Measurements from ENCODE around the gene RNF227.
A peak's percentile ranks its signal among the peaks of the same experiment; 100 is the strongest.

The RNF227 gene

GRCh38 chr17:7911116-7911515 is 5.0 kb downstream of the RNF227 start:
- TF ChIP-seq MYC (IDR thresholded peaks at IDR 0.05; ENCODE audit: low read depth, low read length) (no peak), POLR2A (IDR thresholded peaks at IDR 0.05; ENCODE audit: extremely low read depth, insufficient read length) (no peak), MAX (IDR thresholded peaks at IDR 0.05; ENCODE audit: low read depth, low read length) (no peak)
- TF ChIP-seq, protein P1, sequence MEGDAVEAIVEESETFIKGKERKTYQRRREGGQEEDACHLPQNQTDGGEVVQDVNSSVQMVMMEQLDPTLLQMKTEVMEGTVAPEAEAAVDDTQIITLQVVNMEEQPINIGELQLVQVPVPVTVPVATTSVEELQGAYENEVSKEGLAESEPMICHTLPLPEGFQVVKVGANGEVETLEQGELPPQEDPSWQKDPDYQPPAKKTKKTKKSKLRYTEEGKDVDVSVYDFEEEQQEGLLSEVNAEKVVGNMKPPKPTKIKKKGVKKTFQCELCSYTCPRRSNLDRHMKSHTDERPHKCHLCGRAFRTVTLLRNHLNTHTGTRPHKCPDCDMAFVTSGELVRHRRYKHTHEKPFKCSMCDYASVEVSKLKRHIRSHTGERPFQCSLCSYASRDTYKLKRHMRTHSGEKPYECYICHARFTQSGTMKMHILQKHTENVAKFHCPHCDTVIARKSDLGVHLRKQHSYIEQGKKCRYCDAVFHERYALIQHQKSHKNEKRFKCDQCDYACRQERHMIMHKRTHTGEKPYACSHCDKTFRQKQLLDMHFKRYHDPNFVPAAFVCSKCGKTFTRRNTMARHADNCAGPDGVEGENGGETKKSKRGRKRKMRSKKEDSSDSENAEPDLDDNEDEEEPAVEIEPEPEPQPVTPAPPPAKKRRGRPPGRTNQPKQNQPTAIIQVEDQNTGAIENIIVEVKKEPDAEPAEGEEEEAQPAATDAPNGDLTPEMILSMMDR (IDR thresholded peaks at IDR 0.05; ENCODE audit: low read depth, low read length): no peak
- DNase-seq (ENCODE audit: low read depth): no peak
- H3K4me3 ChIP-seq (ENCODE audit: low read depth, low read length): no peak overlapping the region

GRCh38 chr17:7910711-7911110 is 5.4 kb downstream of the RNF227 start:
- H3K4me3 ChIP-seq (ENCODE audit: low read depth, low read length): no peak overlapping the region
- TF ChIP-seq POLR2A (IDR thresholded peaks at IDR 0.05; ENCODE audit: extremely low read depth, insufficient read length) (no peak), MAX (IDR thresholded peaks at IDR 0.05; ENCODE audit: low read depth, low read length) (no peak), MYC (IDR thresholded peaks at IDR 0.05; ENCODE audit: low read depth, low read length) (no peak)
- TF ChIP-seq, protein P1 (IDR thresholded peaks at IDR 0.05; ENCODE audit: low read depth, low read length): no peak
- no peak for DNase-seq (ENCODE audit: low read depth)

- H3K4me3 ChIP-seq (ENCODE audit: low read depth, low read length): no peak overlapping the region
- TF ChIP-seq POLR2A (IDR thresholded peaks at IDR 0.05; ENCODE audit: extremely low read depth, insufficient read length) (no peak), MAX (IDR thresholded peaks at IDR 0.05; ENCODE audit: low read depth, low read length) (no peak)
- DNase-seq (ENCODE audit: low read depth): no peak
Observed at GRCh38 chr17:7910281-7910680, 5.8 kb downstream of the RNF227 start.

DNA sequence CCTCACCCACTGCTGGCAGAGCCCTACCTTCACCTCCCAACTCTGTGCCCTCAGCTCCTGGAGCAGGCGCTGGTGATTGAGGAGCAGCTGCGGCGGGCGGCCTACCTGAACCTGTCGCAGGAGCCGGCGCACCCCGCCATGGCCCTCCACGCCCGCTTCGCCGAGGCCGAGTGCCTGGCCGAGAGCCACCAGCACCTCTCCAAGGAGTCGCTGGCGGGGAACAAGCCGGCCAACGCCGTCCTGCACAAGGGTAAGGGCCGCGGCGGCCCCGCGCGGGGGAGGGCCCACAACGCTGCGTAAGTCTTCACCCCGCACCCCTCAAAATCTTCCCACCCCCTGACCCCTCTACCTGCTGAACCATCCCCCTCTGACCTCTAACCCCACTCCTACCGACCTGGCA is 7.0 kb downstream of the RNF227 start:
- DNase-seq (ENCODE audit: low read depth): no peak
- TF ChIP-seq MYC (IDR thresholded peaks at IDR 0.05; ENCODE audit: low read depth, low read length): no peak
- TF ChIP-seq POLR2A (IDR thresholded peaks at IDR 0.05; ENCODE audit: extremely low read depth, insufficient read length): no peak
- TF ChIP-seq MAX (IDR thresholded peaks at IDR 0.05; ENCODE audit: low read depth, low read length): no peak
- TF ChIP-seq, protein P1 (IDR thresholded peaks at IDR 0.05; ENCODE audit: low read depth, low read length): no peak
- no peak overlapping the region for H3K4me3 ChIP-seq (ENCODE audit: low read depth, low read length)

DNA sequence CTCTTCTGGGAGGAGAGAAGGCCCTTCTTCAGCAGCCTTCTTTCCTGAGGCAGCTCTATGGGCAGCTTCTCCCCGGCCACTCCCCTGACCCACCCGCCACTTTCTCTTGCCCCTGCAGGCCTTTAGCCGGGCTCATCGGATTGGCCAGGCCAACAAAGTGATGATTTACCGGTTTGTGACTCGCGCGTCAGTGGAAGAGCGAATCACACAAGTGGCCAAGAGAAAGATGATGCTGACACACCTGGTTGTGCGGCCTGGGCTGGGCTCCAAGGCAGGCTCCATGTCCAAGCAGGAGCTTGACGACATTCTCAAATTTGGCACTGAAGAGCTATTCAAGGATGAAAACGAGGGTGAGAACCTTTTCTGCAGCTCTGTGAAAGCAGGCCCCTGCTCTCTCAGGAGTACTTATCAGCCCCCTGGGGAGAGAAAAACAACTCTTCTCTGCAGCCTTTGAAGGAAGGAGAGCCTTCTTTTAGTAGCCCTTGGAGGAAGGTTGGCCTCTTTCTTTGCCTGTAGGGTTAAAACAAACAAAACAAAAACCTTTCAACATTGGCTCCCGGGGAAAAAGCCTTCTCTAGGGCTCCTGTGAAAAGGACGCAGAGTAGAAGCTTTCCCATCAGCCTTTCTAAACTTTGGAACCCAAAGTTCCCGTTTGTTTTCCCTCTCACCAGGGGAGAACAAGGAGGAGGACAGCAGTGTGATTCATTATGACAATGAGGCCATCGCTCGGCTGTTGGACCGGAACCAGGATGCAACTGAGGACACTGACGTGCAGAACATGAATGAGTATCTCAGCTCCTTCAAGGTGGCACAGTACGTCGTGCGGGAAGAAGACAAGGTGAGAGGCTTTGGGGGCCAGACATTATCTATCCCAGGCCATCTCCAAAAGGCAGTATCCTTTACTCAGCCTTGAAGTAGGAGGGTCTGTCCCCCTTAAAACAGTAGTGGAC is 12.7 kb downstream of the RNF227 start:
- no peak for DNase-seq (ENCODE audit: low read depth)
- H3K4me3 ChIP-seq (ENCODE audit: low read depth, low read length): no peak overlapping the region
- TF ChIP-seq POLR2A (IDR thresholded peaks at IDR 0.05; ENCODE audit: extremely low read depth, insufficient read length): no peak
- no peak for TF ChIP-seq MAX (IDR thresholded peaks at IDR 0.05; ENCODE audit: low read depth, low read length)
- no peak for TF ChIP-seq MYC (IDR thresholded peaks at IDR 0.05; ENCODE audit: low read depth, low read length)
- TF ChIP-seq, protein P1 (IDR thresholded peaks at IDR 0.05; ENCODE audit: low read depth, low read length): no peak

DNA sequence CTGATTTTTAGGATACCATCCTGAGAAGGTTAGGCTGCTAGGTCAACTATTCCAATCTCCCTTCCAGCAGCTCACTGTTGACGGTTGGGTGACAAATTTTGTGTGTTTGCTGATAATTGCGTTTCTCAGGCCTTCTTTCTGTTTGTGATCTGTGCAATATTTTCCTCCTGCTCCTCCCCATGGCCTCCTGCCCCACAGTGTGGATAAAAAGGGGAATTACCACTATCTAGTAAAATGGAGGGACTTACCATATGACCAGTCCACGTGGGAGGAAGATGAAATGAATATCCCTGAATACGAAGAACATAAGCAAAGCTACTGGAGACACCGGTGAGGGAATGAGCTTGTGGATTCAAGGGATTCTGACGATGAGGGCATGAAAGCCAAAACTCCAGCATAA is 18.3 kb downstream of the RNF227 start:
- peak; percentile 46 for DNase-seq (ENCODE audit: low read depth)
- TF ChIP-seq POLR2A (IDR thresholded peaks at IDR 0.05; ENCODE audit: extremely low read depth, insufficient read length) (no peak), MAX (IDR thresholded peaks at IDR 0.05; ENCODE audit: low read depth, low read length) (peak; percentile 28; the same call in 1 of the 2 replicates), MYC (IDR thresholded peaks at IDR 0.05; ENCODE audit: low read depth, low read length) (peak; percentile 25; the same call in 1 of the 2 replicates)
- TF ChIP-seq, protein P1 (IDR thresholded peaks at IDR 0.05; ENCODE audit: low read depth, low read length): no peak
- no peak overlapping the region for H3K4me3 ChIP-seq (ENCODE audit: low read depth, low read length)

Measured in NB4 (cell line).